DOHH2 (cell line): Measurements from ENCODE around the gene KRTDAP.

Experiments
- CTCF ChIP-seq: fragments of 200-600 bp; sonication (generic); IDR thresholded peaks from one replicate; pipeline ENCODE4 v1.5.1; 2014; ENCODE audit warnings: antibody characterized with exemption, mild to moderate bottlenecking, low read depth, low read length; ENCODE audit not compliant: poor library complexity, severe bottlenecking
- EZH2phosphoT487 ChIP-seq: fragments of 200-600 bp; sonication (generic); IDR thresholded peaks from 2 replicates; pipeline ENCODE4 v1.6.1; 2017; ENCODE audit warnings: borderline replicate concordance, mild to moderate bottlenecking, antibody characterized with exemption, low read length, moderate library complexity, mixed read lengths

- TF ChIP-seq CTCF (no peak), EZH2phosphoT487 (no peak)
Measured at GRCh38 chr19:35513628-35514281, 23.5 kb upstream of the KRTDAP start, which contains the start of gene DMKN.
